ENCODE results near the gene MARCHF9. TPM values are rescaled to one million over a fixed set of nuclear protein-coding genes. Genes with fewer than 3 reads are reported as not detected.

MARCHF9 gene
- total RNA-seq, 2 donors from 2014 or later: 5.2 to 9.9 TPM

- H3K36me3 ChIP-seq (replicated peaks in 1 of 2; ENCODE audit: insufficient read depth in 1 of 2, low read depth in 2 of 2): peaks cover 0 to 14% of the 10 kb centered on the region in 2 donors
- H3K27ac ChIP-seq: no peak overlapping the region
- DNase-seq: no peak
- TF ChIP-seq POLR2A (IDR thresholded peaks at IDR 0.05) (no peak), CTCF (IDR thresholded peaks at IDR 0.05) (no peak)
- WGBS, 2 donors: 87% methylated on average over 11 of the region's 11 CpGs
- no peaks in the 10 kb centered on the region for H3K9me3 ChIP-seq
- H3K4me1 ChIP-seq: peaks cover 24% of the 10 kb centered on the region
- no peaks in the 10 kb centered on the region for H3K27me3 ChIP-seq
- intact Hi-C loops (cut with DNase I): no loop called here
- no peak overlapping the region for H3K4me3 ChIP-seq
- no peak for ATAC-seq
Observed at GRCh38 chr12:57783861-57784260, 29.0 kb downstream of the MARCHF9 start.

GRCh38 chr12:57793920-57794319, 39.0 kb downstream of the MARCHF9 start:
- no peak for ATAC-seq
- Histone ChIP-seq H3K36me3 (replicated peaks in 1 of 2; ENCODE audit: insufficient read depth in 1 of 2, low read depth in 2 of 2) (peaks cover 3 to 33% of the 10 kb centered on the region in 2 donors), H3K27ac (no peak overlapping the region), H3K4me3 (no peak overlapping the region), H3K4me1 (no peaks in the 10 kb centered on the region), H3K27me3 (no peaks in the 10 kb centered on the region), H3K9me3 (no peaks in the 10 kb centered on the region)
- TF ChIP-seq CTCF (IDR thresholded peaks at IDR 0.05) (no peak), POLR2A (IDR thresholded peaks at IDR 0.05) (no peak)
- 25 to 42% methylated on average over 1 of the region's 1 CpG for WGBS, 2 donors
- no peak for DNase-seq
- intact Hi-C loops (cut with DNase I): no loop called here

- 87 to 95% methylated on average over 6 of the region's 6 CpGs for WGBS, 2 donors
- Histone ChIP-seq H3K4me1 (no peaks in the 10 kb centered on the region), H3K4me3 (no peak overlapping the region), H3K9me3 (no peaks in the 10 kb centered on the region), H3K27ac (no peak overlapping the region), H3K27me3 (no peaks in the 10 kb centered on the region), H3K36me3 (replicated peaks in 1 of 2; ENCODE audit: insufficient read depth in 1 of 2, low read depth in 2 of 2) (peaks cover 3 to 36% of the 10 kb centered on the region in 2 donors)
- intact Hi-C loops (cut with DNase I): no loop called here
- no peak for TF ChIP-seq POLR2A (IDR thresholded peaks at IDR 0.05)
- TF ChIP-seq CTCF (IDR thresholded peaks at IDR 0.05): no peak
- DNase-seq (no peak), ATAC-seq (no peak)
Observed at GRCh38 chr12:57795354-57795753, 40.5 kb downstream of the MARCHF9 start.

- no peak for ATAC-seq
- Histone ChIP-seq H3K36me3 (replicated peaks in 1 of 2; ENCODE audit: insufficient read depth in 1 of 2, low read depth in 2 of 2) (peaks cover 3 to 35% of the 10 kb centered on the region in 2 donors), H3K27ac (no peak overlapping the region), H3K27me3 (no peaks in the 10 kb centered on the region), H3K9me3 (no peaks in the 10 kb centered on the region), H3K4me3 (no peak overlapping the region), H3K4me1 (no peaks in the 10 kb centered on the region)
- intact Hi-C loops (cut with DNase I): no loop called here
- 93 to 94% methylated on average over 1 of the region's 1 CpG for WGBS, 2 donors
- no peak for DNase-seq
- TF ChIP-seq CTCF (IDR thresholded peaks at IDR 0.05) (no peak), POLR2A (IDR thresholded peaks at IDR 0.05) (no peak)
Observed at GRCh38 chr12:57796996-57797395, 42.1 kb downstream of the MARCHF9 start.

GRCh38 chr12:57797933-57798332, 43.0 kb downstream of the MARCHF9 start:
- Histone ChIP-seq H3K36me3 (replicated peaks in 1 of 2; ENCODE audit: insufficient read depth in 1 of 2, low read depth in 2 of 2) (peaks cover 3 to 37% of the 10 kb centered on the region in 2 donors), H3K9me3 (no peaks in the 10 kb centered on the region), H3K27me3 (no peaks in the 10 kb centered on the region), H3K4me3 (no peak overlapping the region), H3K27ac (no peak overlapping the region), H3K4me1 (no peaks in the 10 kb centered on the region)
- no peak for DNase-seq
- intact Hi-C loops (cut with DNase I): no loop called here
- 68 to 76% methylated on average over 1 of the region's 1 CpG for WGBS, 2 donors
- ATAC-seq: no peak
- no peak for TF ChIP-seq POLR2A (IDR thresholded peaks at IDR 0.05)
- no peak for TF ChIP-seq CTCF (IDR thresholded peaks at IDR 0.05)
